Body of pancreas (tissue), 4 donors: ENCODE measurements around the gene RNF213. TPM values are rescaled to one million over a fixed set of nuclear protein-coding genes. Genes with fewer than 3 reads are reported as not detected.

Experiments used
- ATAC-seq: fragments of 150-250 bp; one replicate; pipeline ENCODE4 v1.9.1; 2016
- DNase-seq, 4 donors: peaks; one replicate each; pipeline ENCODE4 v3.0.0-alpha.2; 2019
- H3K27ac ChIP-seq, 4 donors: fragments of 200-600 bp; sonication (generic); 1 replicate in 3 of 4; 2 replicates in 1 of 4; pipeline versions ENCODE4 v1.5.1 to v1.6.1; 2016 to 2019; ENCODE audit warnings: mild to moderate bottlenecking in 1 of 4, mixed read lengths in 1 of 4, moderate library complexity in 1 of 4
- H3K27me3 ChIP-seq, 2 donors: fragments of 200-600 bp; sonication (generic); one replicate each; pipeline ENCODE4 v1.6.0; 2016; ENCODE audit warnings: mild to moderate bottlenecking in 1 of 2
- H3K36me3 ChIP-seq, 2 donors: fragments of 200-600 bp; sonication (generic); replicated peaks in 1 of 2; 2 replicates each; pipeline ENCODE4 v1.5.1; 2016; ENCODE audit warnings: low read depth in 2 of 2; ENCODE audit not compliant: insufficient read depth in 1 of 2
- H3K4me1 ChIP-seq: fragments of 200-600 bp; sonication (generic); one replicate; pipeline ENCODE4 v1.6.0; 2016
- H3K4me3 ChIP-seq, 2 donors: fragments of 200-600 bp; sonication (generic); 1 replicate in 1 of 2; 2 replicates in 1 of 2; pipeline ENCODE4 v1.5.1; 2016 to 2019
- H3K9me3 ChIP-seq, 3 donors: fragments of 200-600 bp; sonication (generic); 1 replicate in 2 of 3; 2 replicates in 1 of 3; pipeline ENCODE4 v1.5.1; 2016
- CTCF ChIP-seq, 7 experiments: fragments of 450-650 bp in 4 of 7; fragments of 200-600 bp in 3 of 7; sonication (generic) in 3 of 7; IDR thresholded peaks; one replicate each; pipeline ENCODE4 v1.5.1; 2016 to 2019; ENCODE audit warnings: antibody characterized with exemption in 7 of 7
- POLR2A ChIP-seq, 3 donors: fragments of 450-650 bp; IDR thresholded peaks; one replicate each; pipeline ENCODE4 v1.6.1; 2016; ENCODE audit warnings: antibody characterized with exemption in 3 of 3, mild to moderate bottlenecking in 2 of 3
- WGBS, 2 donors: methylation state at CpG; one replicate each; pipeline ENCODE4 v1.1.5; 2017; 5-methylcytosine and 5-hydroxymethylcytosine counted together
- intact Hi-C: fragments of 100-400 bp; cut with DNase I; formaldehyde crosslinking; loops from one replicate; pipeline ENCODE4 v1.15.1; 2023
- total RNA-seq, 2 donors: library from RNA; depleted of rRNA; stranded (reverse); fragments of >200 nt; gene quantifications; one replicate each; pipeline ENCODE4 v1.1.0, GENCODE V29; 2016

Gene RNF213
- total RNA-seq, 2 donors from 2014 or later = 60.7 to 69.5 TPM

- TF ChIP-seq POLR2A (IDR thresholded peaks at IDR 0.05) (no peak), CTCF (IDR thresholded peaks at IDR 0.05) (no peak)
- Histone ChIP-seq H3K27me3 (no peaks in the 10 kb centered on the region), H3K9me3 (no peaks in the 10 kb centered on the region), H3K4me1 (peaks cover 29% of the 10 kb centered on the region), H3K4me3 (no peak overlapping the region), H3K27ac (no peak overlapping the region), H3K36me3 (peaks cover 0 to 2% of the 10 kb centered on the region in 2 donors)
- intact Hi-C loops = no loop called here
- 90 to 91% methylated on average over 11 of the region's 11 CpGs for WGBS, 2 donors
- ATAC-seq = no peak
- no peak for DNase-seq
Measured at GRCh38 chr17:80418589-80418988, 157.9 kb downstream of the RNF213 start.

DNA sequence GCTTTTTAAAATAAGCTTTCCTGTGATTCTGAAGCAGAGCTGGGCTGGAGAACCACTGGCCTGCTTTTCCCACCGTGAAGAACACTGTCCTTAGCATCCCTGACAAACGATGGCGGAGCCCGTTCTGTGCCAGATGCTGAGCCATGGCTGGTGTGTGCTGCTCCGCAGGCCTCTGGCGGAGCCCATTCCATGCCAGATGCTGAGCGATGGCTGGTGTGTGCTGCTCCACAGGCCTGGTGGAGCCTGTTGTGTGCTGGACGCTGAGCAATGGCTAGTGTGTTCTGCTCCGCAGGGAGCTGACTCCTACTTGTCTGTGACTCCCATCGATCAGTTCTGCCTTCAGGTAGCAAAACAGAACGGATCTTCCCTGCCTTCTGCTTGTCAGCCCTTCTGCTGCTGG is 158.6 kb downstream of the RNF213 start:
- TF ChIP-seq POLR2A (IDR thresholded peaks at IDR 0.05) (no peak), CTCF (IDR thresholded peaks at IDR 0.05) (no peak)
- no peak overlapping the region for H3K27ac ChIP-seq
- WGBS, 2 donors = 85 to 91% methylated on average over 8 to 11 of the region's 11 CpGs
- intact Hi-C loops = no loop called here
- H3K27me3 ChIP-seq = no peaks in the 10 kb centered on the region
- H3K4me3 ChIP-seq = no peak overlapping the region
- H3K9me3 ChIP-seq = no peaks in the 10 kb centered on the region
- peaks cover 22% of the 10 kb centered on the region for H3K4me1 ChIP-seq
- ATAC-seq (no peak), DNase-seq (no peak)
- H3K36me3 ChIP-seq = peaks cover 0 to 2% of the 10 kb centered on the region in 2 donors

GRCh38 chr17:80421381-80422090 is 160.9 kb downstream of the RNF213 start:
- ATAC-seq = no peak
- 61 to 68% methylated on average over 12 to 15 of the region's 20 CpGs for WGBS, 2 donors
- H3K27ac ChIP-seq = no peak overlapping the region
- DNase-seq = no peak
- H3K36me3 ChIP-seq = peaks cover 0 to 2% of the 10 kb centered on the region in 2 donors
- H3K27me3 ChIP-seq = no peaks in the 10 kb centered on the region
- intact Hi-C loops = loop anchor here (5.0 to 10.0 kb wide), 2 partner anchors 561 to 683 kb away; no protein-coding TSS in a partner anchor
- H3K9me3 ChIP-seq = no peaks in the 10 kb centered on the region
- no peak for TF ChIP-seq POLR2A (IDR thresholded peaks at IDR 0.05)
- TF ChIP-seq CTCF (IDR thresholded peaks at IDR 0.05) = no peak
- H3K4me1 ChIP-seq = peaks cover 8% of the 10 kb centered on the region
- H3K4me3 ChIP-seq = no peak overlapping the region

- no peaks in the 10 kb centered on the region for H3K27me3 ChIP-seq
- no peak overlapping the region for H3K27ac ChIP-seq
- no peak overlapping the region for H3K4me3 ChIP-seq
- TF ChIP-seq CTCF (IDR thresholded peaks at IDR 0.05) = no peak
- no peak for TF ChIP-seq POLR2A (IDR thresholded peaks at IDR 0.05)
- DNase-seq = no peak
- no peak for ATAC-seq
- H3K4me1 ChIP-seq = peaks cover 8% of the 10 kb centered on the region
- intact Hi-C loops = loop anchor here (5.0 to 10.0 kb wide), 2 partner anchors 560 to 683 kb away; no protein-coding TSS in a partner anchor
- peaks cover 0 to 2% of the 10 kb centered on the region in 2 donors for H3K36me3 ChIP-seq
- no peaks in the 10 kb centered on the region for H3K9me3 ChIP-seq
- 83 to 84% methylated on average over 14 to 18 of the region's 18 CpGs for WGBS, 2 donors
Measured at GRCh38 chr17:80422276-80422675, 161.6 kb downstream of the RNF213 start.

DNA sequence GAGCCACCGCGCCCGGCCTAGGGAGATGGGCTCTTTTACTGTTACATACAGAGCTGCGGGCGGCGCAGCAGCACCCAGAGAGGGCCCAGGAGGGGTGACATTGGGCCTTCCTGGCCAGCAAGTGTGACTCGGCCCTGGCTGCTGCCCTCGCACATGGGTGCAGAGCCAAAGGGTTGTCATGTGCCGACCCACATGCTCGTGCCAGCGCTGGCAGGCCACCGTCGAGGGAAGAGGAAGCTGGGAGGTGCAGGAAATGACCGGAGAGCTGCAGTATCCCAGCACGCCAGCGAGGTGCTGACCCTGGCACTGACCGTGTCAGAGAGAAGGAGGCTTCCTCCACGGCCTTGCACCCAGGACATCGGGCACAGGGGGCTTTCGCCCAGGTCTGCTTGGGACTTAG is 162.3 kb downstream of the RNF213 start:
- WGBS, 2 donors = 63 to 100% methylated on average over 3 to 19 of the region's 20 CpGs
- Histone ChIP-seq H3K36me3 (peaks cover 0 to 2% of the 10 kb centered on the region in 2 donors), H3K4me3 (no peak overlapping the region), H3K27me3 (no peaks in the 10 kb centered on the region), H3K27ac (no peak overlapping the region), H3K4me1 (peaks cover 8% of the 10 kb centered on the region), H3K9me3 (no peaks in the 10 kb centered on the region)
- no peak for TF ChIP-seq CTCF (IDR thresholded peaks at IDR 0.05)
- no peak for TF ChIP-seq POLR2A (IDR thresholded peaks at IDR 0.05)
- DNase-seq (no peak), ATAC-seq (no peak)
- intact Hi-C loops = loop anchor here (5.0 to 10.0 kb wide), 2 partner anchors 559 to 682 kb away; no protein-coding TSS in a partner anchor
